ENCODE results near the gene MORC3. TPM values are rescaled to one million over a fixed set of nuclear protein-coding genes. Genes with fewer than 3 reads are reported as not detected.
"Not testable (repeated sequence)": the region's sequence is repeated elsewhere in the genome, so short reads cannot be mapped to it uniquely, and the experiment has no call there.

MORC3 gene
- total RNA-seq (10 to 100 TPM; 45.1 to 57.6 (median 52.6) TPM), polyA plus RNA-seq (10 to 100 TPM; 14.8 to 18.1 (median 15.5) TPM)
- long read RNA-seq, donor 1, partial matches to known transcripts: 13 of 14 reads
- long read RNA-seq, donor 1, other reads (novel, unspliced or antisense): 0 of 14 reads
- long read RNA-seq, donor 2, full-length matches to known transcripts: 1 of 1 reads
- long read RNA-seq, donor 2, partial matches to known transcripts: 0 of 1 reads
- long read RNA-seq, donor 2, other reads (novel, unspliced or antisense): 0 of 1 reads

GRCh38 chr21:36319767-36320420 is at the start of gene MORC3:
Gene MORC3, plus strand, starts transcription at chr21:36320197. Its CDS starts 68 bp downstream, at chr21:36320265.
- Histone ChIP-seq H3K4me3 (peak within 1 kb of the TSS; percentile 67 to 88 (median 78)), H3K36me3 (peaks cover 0 to 17% (median 13%) of the 10 kb centered on the region in 6 donors), H3K27me3 (replicated peaks in 1 of 7) (no peaks in the 10 kb centered on the region), H3K9me3 (no peaks in the 10 kb centered on the region), H3K27ac (peak within 1 kb of the TSS; percentile 97 to 99 (median 98)), H3K4me1 (peaks cover 26 to 52% (median 43%) of the 10 kb centered on the region in 6 donors)
- WGBS, 5 donors: 0 to 1% (median 0%) methylated on average over 33 to 59 of the region's 59 CpGs
- TF ChIP-seq POLR2AphosphoS5 (IDR thresholded peaks at IDR 0.05) (peak; percentile 98 to 99 (median 98)), POLR2A (IDR thresholded peaks at IDR 0.05) (peak; percentile 22 to 87 (median 65)), CTCF (IDR thresholded peaks at IDR 0.05 in 8 of 11, conservative IDR thresholded peaks at IDR 0.05 in 3 of 11) (peak in 2 of 11 experiments; percentile 12 to 26)
- intact Hi-C loops (cut with DNase I; ENCODE audit: low total_unique reads): no loop called here
- peak; percentile 99 for DNase-seq

- DNase-seq; H3K27me3 ChIP-seq (replicated peaks in 1 of 7); H3K27ac ChIP-seq; intact Hi-C loops (cut with DNase I; ENCODE audit: low total_unique reads); H3K4me3 ChIP-seq; H3K9me3 ChIP-seq; H3K4me1 ChIP-seq: not testable (repeated sequence)
- 95 to 99% (median 97%) methylated on average over 12 of the region's 12 CpGs for WGBS, 5 donors
- peaks cover 0 to 97% (median 18%) of the 10 kb centered on the region in 6 donors for H3K36me3 ChIP-seq
Observed at GRCh38 chr21:36270786-36271695, 49.0 kb upstream of the MORC3 start.

GRCh38 chr21:36274128-36274527 is 45.9 kb upstream of the MORC3 start:
- intact Hi-C loops (cut with DNase I; ENCODE audit: low total_unique reads): no loop called here
- no peak for TF ChIP-seq CTCF (IDR thresholded peaks at IDR 0.05 in 8 of 11, conservative IDR thresholded peaks at IDR 0.05 in 3 of 11)
- no peak for TF ChIP-seq POLR2AphosphoS5 (IDR thresholded peaks at IDR 0.05)
- TF ChIP-seq POLR2A (IDR thresholded peaks at IDR 0.05): no peak
- Histone ChIP-seq H3K27ac (no peak overlapping the region), H3K4me3 (no peak overlapping the region), H3K9me3 (no peaks in the 10 kb centered on the region), H3K27me3 (replicated peaks in 1 of 7) (no peaks in the 10 kb centered on the region), H3K36me3 (peaks cover 0 to 97% (median 29%) of the 10 kb centered on the region in 6 donors), H3K4me1 (peaks cover 0 to 4% (median 0%) of the 10 kb centered on the region in 6 donors)
- WGBS, 5 donors: 68 to 95% (median 91%) methylated on average over 4 of the region's 4 CpGs
- DNase-seq: no peak

GRCh38 chr21:36282568-36283230 is 37.3 kb upstream of the MORC3 start:
- Histone ChIP-seq H3K36me3 (peaks cover 0 to 92% (median 42%) of the 10 kb centered on the region in 6 donors), H3K9me3 (no peaks in the 10 kb centered on the region), H3K4me3 (no peak overlapping the region), H3K27ac (no peak overlapping the region), H3K27me3 (replicated peaks in 1 of 7) (no peaks in the 10 kb centered on the region), H3K4me1 (no peaks in the 10 kb centered on the region)
- no peak for DNase-seq
- no peak for TF ChIP-seq POLR2AphosphoS5 (IDR thresholded peaks at IDR 0.05)
- TF ChIP-seq POLR2A (IDR thresholded peaks at IDR 0.05): no peak
- no peak for TF ChIP-seq CTCF (IDR thresholded peaks at IDR 0.05 in 8 of 11, conservative IDR thresholded peaks at IDR 0.05 in 3 of 11)
- intact Hi-C loops (cut with DNase I; ENCODE audit: low total_unique reads): no loop called here
- 81 to 90% (median 84%) methylated on average over 10 of the region's 10 CpGs for WGBS, 5 donors

GRCh38 chr21:36283231-36283622 is 36.8 kb upstream of the MORC3 start:
- H3K27ac ChIP-seq; H3K4me3 ChIP-seq; H3K9me3 ChIP-seq; DNase-seq; H3K4me1 ChIP-seq; H3K27me3 ChIP-seq (replicated peaks in 1 of 7); intact Hi-C loops (cut with DNase I; ENCODE audit: low total_unique reads): not testable (repeated sequence)
- peaks cover 0 to 92% (median 41%) of the 10 kb centered on the region in 6 donors for H3K36me3 ChIP-seq
- WGBS, 5 donors: 87 to 93% (median 90%) methylated on average over 9 of the region's 9 CpGs
